Smooth muscle cell (in vitro differentiated cells): Measurements from ENCODE around the gene ATOSA. TPM values are rescaled to one million over a fixed set of nuclear protein-coding genes. Genes with fewer than 3 reads are reported as not detected.

Source experiments
- DNase-seq: peaks from one replicate; lab custom pipeline; 2025; ENCODE audit not compliant: unreplicated experiment; lab: John Stamatoyannopoulos, UW
- H2AFZ ChIP-seq: fragments of 200-600 bp; sonication (generic); 2 replicates; pipeline ENCODE4 v1.6.0; 2016; ENCODE audit warnings: antibody characterized with exemption, low read depth, mild to moderate bottlenecking
- H3F3A ChIP-seq: fragments of 200-600 bp; sonication (generic); 2 replicates; pipeline ENCODE4 v1.6.0; 2017; ENCODE audit warnings: antibody characterized with exemption, low read depth
- H3K27ac ChIP-seq: fragments of 200-600 bp; sonication (generic); 2 replicates; pipeline ENCODE4 v1.5.1; 2016; ENCODE audit warnings: low read depth, mild to moderate bottlenecking
- H3K27me3 ChIP-seq: fragments of 200-600 bp; sonication (generic); 2 replicates; pipeline ENCODE4 v1.6.1; 2016; ENCODE audit warnings: low read depth, mild to moderate bottlenecking
- H3K36me3 ChIP-seq: fragments of 200-600 bp; sonication (generic); 2 replicates; pipeline ENCODE4 v1.5.1; 2016; ENCODE audit warnings: low read depth
- H3K4me1 ChIP-seq: fragments of 200-600 bp; sonication (generic); 2 replicates; pipeline ENCODE4 v1.5.1; 2016; ENCODE audit warnings: low read depth
- H3K4me2 ChIP-seq: fragments of 200-600 bp; sonication (generic); 2 replicates; pipeline ENCODE4 v1.6.0; 2016; ENCODE audit warnings: mild to moderate bottlenecking
- H3K4me3 ChIP-seq: fragments of 200-600 bp; sonication (generic); 2 replicates; pipeline ENCODE4 v1.5.1; 2016; ENCODE audit warnings: mild to moderate bottlenecking
- H3K79me2 ChIP-seq: fragments of 200-600 bp; sonication (generic); 2 replicates; pipeline ENCODE4 v1.6.0; 2016; ENCODE audit warnings: low read depth, mild to moderate bottlenecking
- H3K9ac ChIP-seq: fragments of 200-600 bp; sonication (generic); 2 replicates; pipeline ENCODE4 v1.6.0; 2016; ENCODE audit warnings: low read depth
- H3K9me3 ChIP-seq: fragments of 200-600 bp; sonication (generic); replicated peaks from 2 replicates; pipeline ENCODE4 v1.5.1; 2016; ENCODE audit warnings: low read depth
- H4K20me1 ChIP-seq: fragments of 200-600 bp; sonication (generic); 2 replicates; pipeline ENCODE4 v1.6.0; 2016; ENCODE audit warnings: low read depth
- CTCF ChIP-seq: fragments of 200-600 bp; sonication (generic); IDR thresholded peaks from 2 replicates; pipeline ENCODE4 v1.5.1; 2017; ENCODE audit warnings: borderline replicate concordance, mild to moderate bottlenecking, antibody characterized with exemption; ENCODE audit not compliant: insufficient read depth, poor library complexity, severe bottlenecking
- WGBS: methylation state at CpG from one replicate; pipeline ENCODE4 v1.1.7; 2016; ENCODE audit warnings: low lambda C conversion rate; 5-methylcytosine and 5-hydroxymethylcytosine counted together
- polyA plus RNA-seq: library from polyadenylated mRNA; unstranded; fragments of >200 nt; fragmentation: Nextera tagmentation; extraction: Ambion mirVana; gene quantifications from 2 replicates; pipeline ENCODE4 v1.2.1, GENCODE V29; 2016
- total RNA-seq: library from RNA; depleted of rRNA; stranded (reverse); fragments of >200 nt; gene quantifications from 2 replicates; pipeline ENCODE4 v1.2.3, GENCODE V29; 2014

ATOSA gene
- total and polyA plus RNA-seq, 2 experiments from 2014 or later: 12.3 to 45.1 TPM

GRCh38 chr15:52670087-52670486 lies 9.1 kb downstream of the ATOSA start:
- 96% methylated on average over 5 of the region's 5 CpGs for WGBS
- Histone ChIP-seq H3K79me2 (no peaks in the 10 kb centered on the region), H3K9me3 (no peaks in the 10 kb centered on the region), H3K9ac (no peak overlapping the region), H3K27me3 (no peaks in the 10 kb centered on the region), H3K4me2 (no peak overlapping the region), H2AFZ (no peak overlapping the region), H3F3A (no peaks in the 10 kb centered on the region), H4K20me1 (peaks cover 8% of the 10 kb centered on the region), H3K27ac (no peak overlapping the region), H3K36me3 (peaks cover 7% of the 10 kb centered on the region), H3K4me3 (no peak overlapping the region), H3K4me1 (peaks cover 3% of the 10 kb centered on the region)
- TF ChIP-seq CTCF: no peak
- no peak for DNase-seq

GRCh38 chr15:52668133-52668532 lies 11.1 kb downstream of the ATOSA start:
- Histone ChIP-seq H3K4me2 (peak overlapping the region; percentile 57), H3K9ac (no peak overlapping the region), H4K20me1 (peaks cover 8% of the 10 kb centered on the region), H3K9me3 (no peaks in the 10 kb centered on the region), H3K4me3 (no peak overlapping the region), H3K27me3 (no peaks in the 10 kb centered on the region), H2AFZ (no peak overlapping the region), H3K4me1 (peaks cover 3% of the 10 kb centered on the region), H3K27ac (peak overlapping the region; percentile 23), H3K79me2 (no peaks in the 10 kb centered on the region), H3F3A (no peaks in the 10 kb centered on the region), H3K36me3 (peaks cover 7% of the 10 kb centered on the region)
- no peak for DNase-seq
- no peak for TF ChIP-seq CTCF
- WGBS: 61% methylated on average over 4 of the region's 4 CpGs

- no peak overlapping the region for H3K4me2 ChIP-seq
Measured at GRCh38 chr15:52667597-52667996, 11.6 kb downstream of the ATOSA start.

More at GRCh38 chr15:52667597-52667996, 11.6 kb downstream of the ATOSA start:
- peaks cover 8% of the 10 kb centered on the region for H4K20me1 ChIP-seq
- no peak for DNase-seq
- H3K27ac ChIP-seq: peak overlapping the region; percentile 23
- H3K79me2 ChIP-seq: no peaks in the 10 kb centered on the region
- H3K4me3 ChIP-seq: no peak overlapping the region
- H3K4me1 ChIP-seq: peaks cover 3% of the 10 kb centered on the region
- no peak overlapping the region for H2AFZ ChIP-seq
- no peaks in the 10 kb centered on the region for H3F3A ChIP-seq
- H3K9me3 ChIP-seq: no peaks in the 10 kb centered on the region
- WGBS: 93% methylated on average over 3 of the region's 3 CpGs
- H3K9ac ChIP-seq: no peak overlapping the region
- TF ChIP-seq CTCF: no peak
- peaks cover 7% of the 10 kb centered on the region for H3K36me3 ChIP-seq
- H3K27me3 ChIP-seq: no peaks in the 10 kb centered on the region
